GM21367 (cell line): ENCODE data around the gene IKZF2.
"Not testable (repeated sequence)": the region's sequence is repeated elsewhere in the genome, so short reads cannot be mapped to it uniquely, and the experiment has no call there.

Experiments used
- ATAC-seq: cut with Tn5 transposase; IDR thresholded peaks from one replicate; pipeline ENCODE4 v1.9.1; 2021; ENCODE audit not compliant: unreplicated experiment

IKZF2 gene

DNA sequence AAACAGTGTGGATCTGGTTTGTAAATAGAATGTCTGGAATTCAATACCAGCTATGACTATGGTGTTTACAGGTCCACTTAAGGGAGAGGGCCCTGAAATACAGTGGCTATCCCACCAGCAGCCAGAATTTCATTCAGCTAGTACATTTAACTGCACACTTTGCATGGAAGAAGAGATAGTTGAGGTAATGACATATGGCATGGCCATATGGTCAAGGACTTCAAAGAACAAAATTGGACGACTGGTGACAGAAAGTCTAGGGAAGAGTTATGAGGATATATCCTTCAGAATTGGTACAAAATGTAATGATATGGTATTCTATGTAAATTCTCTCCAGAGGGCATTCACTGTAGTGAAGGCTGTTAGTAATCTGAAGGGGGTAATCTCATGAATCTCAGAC, 105.0 kb downstream of the IKZF2 start:
- no peak for ATAC-seq

- ATAC-seq = no peak
Measured at GRCh38 chr2:213043566-213043965, 107.8 kb downstream of the IKZF2 start.

GRCh38 chr2:213042262-213042661, 109.2 kb downstream of the IKZF2 start:
- ATAC-seq = no peak

DNA sequence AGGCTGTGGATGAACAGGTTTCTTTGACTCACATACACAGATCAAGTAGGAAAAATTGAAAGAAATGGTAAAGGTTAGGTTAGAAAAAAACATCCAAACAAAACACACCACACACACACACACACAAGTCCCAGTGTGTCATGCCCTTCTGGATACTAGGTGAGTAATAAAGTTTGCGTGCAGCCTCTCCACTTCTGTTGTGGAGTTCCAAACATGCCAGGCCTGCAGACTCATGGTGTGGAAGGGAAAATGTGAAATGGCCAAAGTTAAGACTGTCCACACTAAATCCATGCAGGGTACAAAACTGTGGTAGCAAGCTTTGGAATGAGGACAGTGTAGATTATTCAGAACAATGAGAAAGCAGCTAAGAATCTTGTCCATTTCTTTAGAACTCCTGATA, 114.6 kb downstream of the IKZF2 start:
- no peak for ATAC-seq

DNA sequence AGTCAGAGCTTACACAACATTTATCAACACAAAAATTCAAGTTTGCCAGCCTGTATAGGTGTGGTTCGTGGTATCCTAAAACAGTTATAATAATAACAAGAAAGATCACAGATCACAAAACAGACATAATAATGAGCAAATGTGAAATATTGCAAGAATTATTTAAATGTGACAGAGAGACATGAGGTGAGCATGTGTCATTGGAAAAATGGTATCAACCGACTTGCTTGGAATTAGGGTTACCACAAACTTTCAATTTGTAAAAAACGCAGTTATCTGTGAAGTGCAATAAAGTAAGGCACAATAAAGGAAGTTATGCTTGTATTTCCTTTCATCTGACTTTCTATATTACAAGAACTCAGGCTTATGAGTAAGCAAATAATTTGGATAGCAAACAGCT, 116.8 kb downstream of the IKZF2 start:
- no peak for ATAC-seq

DNA sequence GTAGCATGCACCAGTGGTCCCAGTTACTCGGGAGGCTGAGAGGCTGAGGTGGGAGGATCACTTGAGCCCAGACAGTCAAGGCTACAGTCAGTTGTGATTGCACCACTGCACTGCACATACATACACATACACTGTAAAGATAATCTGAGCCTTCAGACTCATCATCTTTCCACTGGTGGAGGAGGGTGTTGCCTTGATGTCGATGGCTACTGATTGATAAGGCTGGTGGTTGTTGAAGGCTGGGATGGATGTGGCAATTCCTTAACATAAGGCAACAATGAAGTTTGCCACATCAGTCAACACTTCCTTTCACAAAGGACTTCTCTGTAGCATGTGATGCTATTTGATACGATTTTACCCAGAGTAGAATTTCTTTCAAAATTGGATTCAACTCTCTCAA, 118.8 kb downstream of the IKZF2 start:
- no peak for ATAC-seq

GRCh38 chr2:213022987-213023386, 128.4 kb downstream of the IKZF2 start:
- ATAC-seq = peak; percentile 78

DNA sequence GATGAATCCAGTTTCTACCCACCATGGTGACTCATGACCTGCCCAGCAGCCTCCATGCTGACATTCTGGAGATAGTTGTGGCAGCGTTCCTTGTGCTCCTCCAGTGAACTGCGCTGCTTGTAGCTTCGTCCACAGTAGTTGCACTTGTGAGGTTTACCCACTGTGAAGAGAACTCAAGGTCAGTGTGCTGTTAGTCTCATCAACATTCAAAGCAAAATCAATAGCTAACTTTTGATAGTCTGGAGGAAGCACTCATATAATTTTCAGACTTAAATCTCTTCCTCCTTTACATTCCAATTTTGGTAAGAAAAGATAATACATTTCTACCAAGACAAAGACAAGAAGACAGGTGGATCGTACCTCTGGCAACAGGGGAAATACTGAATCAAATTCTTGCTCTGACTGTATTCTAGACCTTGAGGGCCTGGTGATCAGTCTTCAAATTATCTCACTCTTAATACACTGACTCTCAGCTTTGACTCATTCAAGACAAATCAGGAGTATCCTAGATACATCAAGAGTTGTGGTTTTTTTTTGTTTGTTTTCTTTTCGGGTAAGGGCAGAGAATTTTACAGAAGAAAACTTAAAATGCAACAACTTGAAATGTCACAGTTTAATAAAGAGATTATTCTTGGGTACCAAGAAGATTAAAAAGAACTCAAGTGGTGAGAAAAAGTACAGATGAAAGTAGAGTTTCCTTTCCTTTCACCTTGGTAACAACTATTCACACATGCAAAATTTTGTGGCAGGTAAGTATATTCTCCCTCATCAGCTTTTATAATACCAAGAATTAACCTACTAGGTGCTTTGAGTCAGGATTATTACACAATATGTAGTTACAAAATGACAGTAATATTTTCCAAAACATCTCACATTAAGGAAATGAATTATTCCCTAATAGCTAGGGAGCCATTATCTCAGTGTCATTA, 129.2 kb downstream of the IKZF2 start:
- ATAC-seq = peak; percentile 72

GRCh38 chr2:213020913-213021312, 130.5 kb downstream of the IKZF2 start:
- not testable (repeated sequence) for ATAC-seq

DNA sequence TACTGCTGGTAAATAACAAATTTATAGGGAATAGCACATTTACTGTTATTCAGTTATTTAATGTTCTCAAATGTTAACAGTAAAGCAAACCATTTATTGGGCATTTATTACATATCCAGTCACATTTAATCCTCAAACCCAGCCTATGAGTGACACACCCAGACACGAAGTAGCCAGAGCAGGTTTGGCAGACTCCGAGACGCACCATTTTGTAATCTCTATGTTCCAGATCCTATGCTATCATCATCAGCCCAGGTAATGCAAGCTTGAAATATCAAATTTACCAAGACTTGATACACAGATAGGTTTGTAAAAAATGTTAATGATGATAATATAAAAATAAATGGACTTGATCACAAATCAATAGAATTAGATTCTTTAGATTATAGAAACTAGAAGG, 131.1 kb downstream of the IKZF2 start:
- no peak for ATAC-seq

GRCh38 chr2:213019368-213019767, 132.0 kb downstream of the IKZF2 start:
- ATAC-seq = no peak

GRCh38 chr2:213018340-213018901, 133.0 kb downstream of the IKZF2 start:
- no peak for ATAC-seq

GRCh38 chr2:213017404-213017803, 134.0 kb downstream of the IKZF2 start:
- ATAC-seq = no peak

DNA sequence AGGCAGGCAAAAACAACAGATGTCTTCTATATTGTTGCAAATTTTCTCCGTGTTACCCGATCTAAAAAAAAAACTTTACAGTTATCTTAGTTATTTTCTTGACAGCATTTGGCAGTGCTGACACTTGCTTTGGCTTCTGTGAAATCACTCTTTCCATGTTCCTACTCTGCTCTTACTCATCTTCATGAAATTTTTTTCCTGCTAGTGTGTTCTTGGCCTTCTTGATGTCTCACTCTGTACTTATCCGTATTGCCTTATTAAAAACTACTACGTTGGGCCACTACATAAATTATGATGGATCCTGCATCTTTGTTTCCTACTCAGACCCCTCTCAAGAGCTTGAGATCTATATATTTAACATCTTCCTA, 134.4 kb downstream of the IKZF2 start:
- ATAC-seq = no peak

DNA sequence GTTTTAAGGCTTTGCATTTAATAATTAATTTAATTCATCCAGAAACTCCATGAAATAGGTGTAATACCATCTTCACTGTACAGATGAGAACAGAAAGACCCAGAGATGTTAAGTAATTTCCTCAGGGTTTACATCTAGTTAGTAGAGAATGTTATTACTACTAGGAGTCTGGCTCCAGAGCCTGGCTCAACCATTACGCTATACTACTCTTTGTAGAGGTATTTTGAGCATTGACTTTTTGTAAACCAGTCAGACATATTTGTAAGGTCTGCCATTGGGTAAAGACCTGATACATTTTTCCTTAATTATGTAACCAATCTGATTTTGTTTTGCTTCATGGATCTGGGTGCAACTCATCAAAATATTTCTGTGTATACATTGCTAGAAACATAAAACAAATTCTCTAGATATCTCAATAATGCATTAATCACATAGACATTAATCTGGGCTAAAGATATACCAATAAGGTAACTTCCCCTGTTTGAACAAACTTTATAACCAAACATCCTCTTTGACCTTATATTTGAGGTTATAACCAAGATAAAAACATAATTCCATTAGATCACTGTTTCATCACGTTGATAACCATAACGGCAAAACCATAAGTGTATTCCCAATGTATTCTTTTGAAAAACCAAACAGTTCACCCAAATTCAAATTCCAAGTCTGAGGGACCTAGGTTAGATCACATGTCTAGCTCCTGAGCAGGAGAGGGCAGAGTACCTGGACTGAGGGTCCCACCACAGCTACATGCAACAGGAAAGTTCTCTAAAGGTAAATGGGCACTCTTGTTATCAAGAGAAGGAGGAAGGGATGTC, 135.0 kb downstream of the IKZF2 start:
- peak; percentile 24 for ATAC-seq

DNA sequence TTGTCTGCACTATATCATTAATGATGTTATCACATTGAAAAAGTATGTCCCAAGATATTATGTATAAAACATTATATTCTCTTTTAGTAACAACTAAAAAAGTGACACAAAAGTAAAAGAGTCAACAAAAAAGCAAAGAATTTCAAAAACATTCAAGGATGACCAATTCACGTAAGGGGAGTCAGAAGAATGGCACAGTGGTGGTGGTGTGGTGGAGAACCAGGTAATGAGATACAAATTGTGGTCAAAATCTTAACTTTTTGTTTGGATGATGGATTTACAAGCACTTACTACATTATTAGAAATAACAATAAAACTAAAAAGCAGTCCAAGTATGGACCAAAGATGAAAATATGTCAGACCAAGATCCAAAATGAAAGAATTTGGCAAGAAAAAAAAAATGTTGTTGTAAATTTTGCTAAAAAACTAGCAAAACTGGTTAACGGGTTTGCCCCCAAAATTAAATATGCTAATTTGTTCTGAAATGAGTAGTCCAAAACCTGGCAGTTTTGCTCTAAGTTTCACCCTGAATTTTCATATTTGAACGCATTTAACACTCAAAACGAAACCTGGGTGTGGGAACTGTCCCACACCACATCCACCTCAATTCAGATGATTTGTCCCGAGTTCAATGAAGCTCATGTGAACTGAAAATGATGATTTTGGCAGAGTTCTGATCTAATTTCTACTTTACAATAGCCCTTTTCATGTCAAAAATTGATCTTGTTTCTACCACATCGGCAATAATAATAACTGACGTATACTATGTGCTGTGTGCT, 135.8 kb downstream of the IKZF2 start:
- ATAC-seq = peak; percentile 76

DNA sequence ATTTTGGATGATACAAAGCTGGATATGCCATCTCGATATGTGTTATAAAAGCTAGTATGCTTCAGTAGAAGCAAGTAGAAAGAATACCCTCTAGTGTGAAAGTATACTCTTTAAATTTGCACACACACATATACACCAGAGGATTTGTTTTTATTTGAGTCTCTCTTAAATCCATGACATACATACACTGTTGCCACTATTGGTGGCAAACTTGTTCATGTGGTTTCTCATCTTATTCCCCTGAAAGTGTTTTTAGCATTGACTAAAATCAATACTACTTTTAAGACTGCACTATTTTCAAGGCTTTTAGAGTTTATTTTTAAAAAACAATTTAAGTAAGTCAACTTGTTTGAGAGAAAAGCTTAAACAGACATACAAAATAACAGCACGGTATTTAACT, 137.4 kb downstream of the IKZF2 start:
- ATAC-seq = no peak

DNA sequence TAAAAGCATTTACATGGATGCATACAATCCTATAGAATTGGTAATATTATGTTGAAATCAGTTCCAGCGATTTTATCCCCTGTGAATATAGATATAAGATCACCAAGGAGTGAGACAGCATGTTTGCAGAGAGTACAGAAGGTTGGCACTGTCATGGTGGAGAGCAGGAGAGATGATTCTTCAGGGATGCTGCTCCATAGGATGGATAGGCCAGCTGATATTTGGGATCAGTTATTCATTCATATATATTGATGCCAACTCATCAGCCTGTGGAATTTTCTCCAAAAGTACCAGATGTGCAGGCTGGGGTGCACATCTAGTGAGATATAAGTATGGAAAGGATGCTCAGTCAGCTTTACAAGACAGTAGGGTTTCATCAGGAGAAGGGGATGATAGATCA, 139.9 kb downstream of the IKZF2 start:
- ATAC-seq = no peak

DNA sequence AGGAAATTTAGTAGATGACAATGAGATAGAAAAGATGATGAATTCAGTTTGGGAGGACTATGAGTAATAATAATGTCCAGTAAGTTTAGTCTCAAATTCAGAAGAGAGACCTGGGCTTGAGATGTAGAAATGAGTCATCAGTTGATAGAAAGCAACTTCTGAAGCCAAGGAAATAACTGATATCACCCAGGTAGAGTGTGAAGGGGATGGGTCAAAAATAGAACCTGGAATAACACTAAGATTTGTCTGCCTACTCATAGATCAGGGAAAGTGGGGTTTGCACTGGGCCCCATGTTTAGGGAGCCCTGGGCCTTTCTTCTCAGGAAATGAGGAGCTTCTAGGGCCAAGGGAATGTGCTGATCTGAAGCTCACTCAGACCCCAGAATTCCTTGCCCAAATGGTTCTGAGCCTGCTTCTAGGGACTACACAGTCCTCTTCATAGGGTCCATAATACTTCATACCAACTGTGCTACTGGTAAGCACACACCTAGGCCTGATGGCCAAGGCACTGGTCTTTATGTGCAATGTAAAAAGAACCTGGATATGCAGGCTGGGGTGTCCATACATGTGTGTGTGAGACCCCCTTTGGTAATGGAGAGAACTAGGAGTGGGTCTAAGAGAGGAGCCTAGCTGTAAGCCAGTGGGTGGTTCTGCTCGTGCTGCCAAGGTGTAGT, 141.2 kb downstream of the IKZF2 start:
- no peak for ATAC-seq

DNA sequence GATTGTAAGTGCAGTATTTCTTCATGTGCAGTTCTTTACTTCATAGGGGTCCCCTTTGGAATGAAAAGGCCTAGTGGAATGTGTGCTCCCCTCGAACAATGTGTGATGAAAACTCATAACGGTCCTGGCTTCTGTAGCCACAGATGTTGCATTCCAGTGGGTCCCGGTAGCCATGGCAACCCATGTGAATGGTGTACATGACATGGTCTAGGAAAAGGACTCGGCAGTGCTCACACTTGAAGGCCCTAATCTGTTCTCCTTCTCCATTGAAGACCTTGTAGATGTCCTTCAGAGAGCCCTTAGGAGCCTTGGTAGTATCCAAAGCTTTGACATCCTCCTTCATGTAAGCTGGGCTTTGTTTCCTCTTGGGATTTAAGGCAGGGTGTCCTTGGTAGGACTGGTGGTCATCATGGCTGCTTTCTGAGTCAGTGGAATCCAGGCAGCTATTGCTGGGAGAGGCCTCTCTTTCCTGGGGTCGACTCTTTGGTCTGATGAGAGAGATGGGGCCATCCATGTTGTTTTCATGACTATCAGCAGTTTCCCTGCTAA, 144.0 kb downstream of the IKZF2 start:
- no peak for ATAC-seq
